Breast epithelium (tissue), 4 donors: Measurements from ENCODE around the gene RNF224. TPM values are rescaled to one million over a fixed set of nuclear protein-coding genes. Genes with fewer than 3 reads are reported as not detected.

Experiments used
- DNase-seq, 2 donors: peaks; one replicate each; pipeline ENCODE4 v3.0.0-alpha.2; 2019; ENCODE audit warnings: low spot score in 2 of 2
- H3K27ac ChIP-seq, 2 donors: fragments of 200-600 bp; sonication (generic) in 1 of 2; one replicate each; pipeline ENCODE4 v1.5.1; 2016 to 2019; ENCODE audit warnings: mild to moderate bottlenecking in 1 of 2
- H3K27me3 ChIP-seq, 2 donors: fragments of 200-600 bp; sonication (generic) in 1 of 2; one replicate each; pipeline versions ENCODE4 v1.5.1 to v1.6.0; 2017 to 2019; ENCODE audit warnings: control low read depth in 1 of 2, mild to moderate bottlenecking in 1 of 2
- H3K36me3 ChIP-seq: fragments of 200-600 bp; one replicate; pipeline ENCODE4 v1.5.1; 2019
- H3K4me1 ChIP-seq, 2 donors: fragments of 200-600 bp; sonication (generic); one replicate each; pipeline ENCODE4 v1.5.1; 2016 to 2019; ENCODE audit warnings: control low read depth in 1 of 2
- H3K4me3 ChIP-seq, 3 donors: fragments of 200-600 bp; sonication (generic); 1 replicate in 2 of 3; 2 replicates in 1 of 3; pipeline ENCODE4 v1.5.1; 2016 to 2019; ENCODE audit warnings: mild to moderate bottlenecking in 3 of 3, moderate library complexity in 2 of 3
- H3K9me3 ChIP-seq, 2 donors: fragments of 200-600 bp; sonication (generic) in 1 of 2; one replicate each; pipeline ENCODE4 v1.5.1; 2016 to 2019; ENCODE audit warnings: control low read depth in 1 of 2
- CTCF ChIP-seq, 3 donors: fragments of 450-650 bp; IDR thresholded peaks; one replicate each; pipeline ENCODE4 v1.5.1; 2016 to 2017; ENCODE audit warnings: antibody characterized with exemption in 3 of 3, mild to moderate bottlenecking in 3 of 3, moderate library complexity in 3 of 3
- POLR2A ChIP-seq: fragments of 450-650 bp; IDR thresholded peaks from one replicate; pipeline ENCODE4 v1.6.1; 2016; ENCODE audit warnings: antibody characterized with exemption, mild to moderate bottlenecking, moderate library complexity
- POLR2AphosphoS5 ChIP-seq, 3 donors: sonication (generic); formaldehyde crosslinking; IDR thresholded peaks; one replicate each; pipeline ENCODE4 v1.6.1; 2017; ENCODE audit warnings: antibody characterized with exemption in 3 of 3
- intact Hi-C: fragments of 100-400 bp; cut with DNase I; formaldehyde crosslinking; loops from one replicate; pipeline ENCODE4 v1.15.1; 2023; ENCODE audit warnings: low total_unique reads
- total RNA-seq, 3 donors: library from RNA; depleted of rRNA; stranded (reverse); fragments of >200 nt; gene quantifications; one replicate each; pipeline ENCODE4 v1.1.0, GENCODE V29; 2016

The RNF224 gene
- total RNA-seq, 3 donors from 2014 or later = 0.29 TPM; not detected in 2

GRCh38 chr9:137180491-137180890 is 46.8 kb upstream of the RNF224 start:
- Histone ChIP-seq H3K9me3 (no peaks in the 10 kb centered on the region), H3K4me1 (no peaks in the 10 kb centered on the region), H3K36me3 (peaks cover 4% of the 10 kb centered on the region), H3K27me3 (no peaks in the 10 kb centered on the region), H3K4me3 (no peak overlapping the region), H3K27ac (no peak overlapping the region)
- intact Hi-C loops = no loop called here
- TF ChIP-seq POLR2AphosphoS5 (IDR thresholded peaks at IDR 0.05) = no peak
- no peak for DNase-seq

- no peaks in the 10 kb centered on the region for H3K27me3 ChIP-seq
- H3K4me3 ChIP-seq = no peak overlapping the region
- no peak overlapping the region for H3K27ac ChIP-seq
- peaks cover 4% of the 10 kb centered on the region in 2 donors for H3K4me1 ChIP-seq
- intact Hi-C loops = no loop called here
- DNase-seq = no peak
- TF ChIP-seq CTCF (IDR thresholded peaks at IDR 0.05) (no peak), POLR2AphosphoS5 (IDR thresholded peaks at IDR 0.05) (no peak), POLR2A (no peak)
- H3K9me3 ChIP-seq = no peaks in the 10 kb centered on the region
- H3K36me3 ChIP-seq = peaks cover 4% of the 10 kb centered on the region
Observed at GRCh38 chr9:137181680-137182079, 45.6 kb upstream of the RNF224 start.

- intact Hi-C loops = no loop called here
- H3K27ac ChIP-seq = no peak overlapping the region
- no peak for DNase-seq
- no peak overlapping the region for H3K4me3 ChIP-seq
- no peaks in the 10 kb centered on the region for H3K9me3 ChIP-seq
- H3K4me1 ChIP-seq = peaks cover 14 to 15% of the 10 kb centered on the region in 2 donors
- TF ChIP-seq POLR2A (no peak), CTCF (IDR thresholded peaks at IDR 0.05) (no peak), POLR2AphosphoS5 (IDR thresholded peaks at IDR 0.05) (no peak)
- no peaks in the 10 kb centered on the region for H3K27me3 ChIP-seq
- peaks cover 4% of the 10 kb centered on the region for H3K36me3 ChIP-seq
Observed at GRCh38 chr9:137182836-137183235, 44.5 kb upstream of the RNF224 start.

- TF ChIP-seq CTCF (IDR thresholded peaks at IDR 0.05) (no peak), POLR2A (no peak)
- Histone ChIP-seq H3K27me3 (no peaks in the 10 kb centered on the region), H3K36me3 (peaks cover 4% of the 10 kb centered on the region), H3K4me3 (no peak overlapping the region), H3K9me3 (no peaks in the 10 kb centered on the region), H3K27ac (no peak overlapping the region), H3K4me1 (peaks cover 14 to 15% of the 10 kb centered on the region in 2 donors)
- intact Hi-C loops = no loop called here
- DNase-seq = no peak
Observed at GRCh38 chr9:137183980-137184595, 43.2 kb upstream of the RNF224 start.

GRCh38 chr9:137184881-137185660 is 42.2 kb upstream of the RNF224 start:
- H3K4me1 ChIP-seq = peaks cover 21 to 25% of the 10 kb centered on the region in 2 donors
- no peak for TF ChIP-seq POLR2AphosphoS5 (IDR thresholded peaks at IDR 0.05)
- no peak for TF ChIP-seq CTCF (IDR thresholded peaks at IDR 0.05)
- TF ChIP-seq POLR2A = no peak
- no peaks in the 10 kb centered on the region for H3K9me3 ChIP-seq
- no peak overlapping the region for H3K4me3 ChIP-seq
- H3K27ac ChIP-seq = no peak overlapping the region
- H3K36me3 ChIP-seq = peaks cover 4% of the 10 kb centered on the region
- no peaks in the 10 kb centered on the region for H3K27me3 ChIP-seq
- no peak for DNase-seq
- intact Hi-C loops = no loop called here
